MM.1S (cell line): Measurements from ENCODE around the gene PLEKHG4.

Experiments used
- DNase-seq: peaks from one replicate; pipeline ENCODE4 v3.0.0-alpha.2; 2015
- H2AFZ ChIP-seq: fragments of 300-600 bp; sonication (generic); 2 replicates; pipeline ENCODE4 v1.6.0; 2016; ENCODE audit warnings: antibody characterized with exemption, low read length
- H3F3A ChIP-seq: fragments of 300-600 bp; sonication (generic); 2 replicates; pipeline ENCODE4 v1.6.1; 2016; ENCODE audit warnings: mild to moderate bottlenecking, antibody characterized with exemption, low read length, moderate library complexity, mixed read lengths; ENCODE audit not compliant: insufficient read depth
- H3K27ac ChIP-seq: fragments of 300-600 bp; sonication (generic); 2 replicates; pipeline ENCODE4 v1.5.1; 2016; ENCODE audit warnings: mild to moderate bottlenecking, low read length
- H3K27me3 ChIP-seq: fragments of 300-600 bp; sonication (generic); replicated peaks from 2 replicates; pipeline ENCODE4 v1.6.0; 2016; ENCODE audit warnings: low read length; ENCODE audit not compliant: insufficient read depth
- H3K36me3 ChIP-seq: fragments of 300-600 bp; sonication (generic); replicated peaks from 2 replicates; pipeline ENCODE4 v1.6.1; 2016; ENCODE audit warnings: mild to moderate bottlenecking, low read length, mixed read lengths; ENCODE audit not compliant: insufficient read depth
- H3K4me1 ChIP-seq: fragments of 300-600 bp; sonication (generic); 2 replicates; pipeline ENCODE4 v1.6.1; 2016; ENCODE audit warnings: low read length, mixed read lengths
- H3K4me2 ChIP-seq: fragments of 300-600 bp; sonication (generic); 2 replicates; pipeline ENCODE4 v1.6.0; 2016; ENCODE audit warnings: low read depth, low read length
- H3K4me3 ChIP-seq: fragments of 300-600 bp; sonication (generic); 2 replicates; pipeline ENCODE4 v1.5.1; 2016; ENCODE audit warnings: low read length, mixed read lengths
- H3K79me2 ChIP-seq: fragments of 300-600 bp; sonication (generic); 2 replicates; pipeline ENCODE4 v1.6.1; 2016; ENCODE audit warnings: mixed run types, low read length, mixed read lengths
- H3K9ac ChIP-seq: fragments of 300-600 bp; sonication (generic); 2 replicates; pipeline ENCODE4 v1.6.1; 2016; ENCODE audit warnings: low read length, mixed read lengths
- H3K9me2 ChIP-seq: fragments of 300-600 bp; sonication (generic); replicated peaks from 2 replicates; pipeline ENCODE4 v1.6.1; 2016; ENCODE audit warnings: mild to moderate bottlenecking, low read length, mixed read lengths; ENCODE audit not compliant: insufficient read depth
- H3K9me3 ChIP-seq: fragments of 300-600 bp; sonication (generic); replicated peaks from 2 replicates; pipeline ENCODE4 v1.6.1; 2016; ENCODE audit warnings: mild to moderate bottlenecking, low read length, mixed read lengths; ENCODE audit not compliant: insufficient read depth
- H4K20me1 ChIP-seq: fragments of 300-600 bp; sonication (generic); 2 replicates; pipeline ENCODE4 v1.6.1; 2016; ENCODE audit warnings: mild to moderate bottlenecking, low read length, moderate library complexity, mixed read lengths; ENCODE audit not compliant: insufficient read depth
- EZH2 ChIP-seq: fragments of 300-600 bp; sonication (generic); optimal IDR thresholded peaks from 2 replicates; pipeline ENCODE3; 2017; ENCODE audit warnings: low read depth, mild to moderate bottlenecking, antibody characterized with exemption, low read length, mixed read lengths
- EZH2phosphoT487 ChIP-seq: fragments of 300-600 bp; sonication (generic); IDR thresholded peaks from 2 replicates; pipeline ENCODE4 v1.6.1; 2018; ENCODE audit warnings: antibody characterized with exemption, low read length
- TF ChIP-seq, protein P1 (sequence below): fragments of 300-600 bp; sonication (generic); IDR thresholded peaks from 2 replicates; pipeline ENCODE4 v1.5.1; 2016; ENCODE audit warnings: antibody characterized with exemption, low read length, mixed read lengths

PLEKHG4 gene

DNA sequence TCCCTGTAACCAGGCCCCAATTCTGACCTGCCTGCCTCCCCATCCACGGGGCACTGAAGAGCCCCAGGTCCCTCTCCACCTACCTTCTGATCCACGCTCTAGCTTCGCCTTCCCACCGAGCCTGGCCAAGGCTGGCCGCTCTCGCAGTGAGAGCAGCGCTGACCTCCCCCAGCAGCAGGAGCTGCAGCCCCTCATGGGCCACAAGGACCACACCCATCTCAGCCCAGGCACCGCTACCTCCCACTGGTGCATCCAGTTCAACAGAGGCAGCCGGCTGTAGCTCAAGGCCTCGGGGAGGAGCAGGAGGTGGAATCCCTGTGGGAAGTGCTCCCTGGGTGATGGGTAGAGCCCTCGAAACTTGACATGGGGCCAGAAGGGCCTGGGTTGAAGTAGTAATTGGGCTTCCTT lies 8.4 kb upstream of the PLEKHG4 start:
- no peaks in the 10 kb centered on the region for H3F3A ChIP-seq
- no peaks in the 10 kb centered on the region for H3K36me3 ChIP-seq
- no peak overlapping the region for H2AFZ ChIP-seq
- H3K9me2 ChIP-seq, result no peaks in the 10 kb centered on the region
- DNase-seq, result no peak
- TF ChIP-seq EZH2, result no peak
- H3K9me3 ChIP-seq, result no peaks in the 10 kb centered on the region
- no peaks in the 10 kb centered on the region for H3K27me3 ChIP-seq
- no peaks in the 10 kb centered on the region for H3K79me2 ChIP-seq
- no peak overlapping the region for H3K9ac ChIP-seq
- H4K20me1 ChIP-seq, result no peaks in the 10 kb centered on the region
- no peak overlapping the region for H3K27ac ChIP-seq
- no peak overlapping the region for H3K4me2 ChIP-seq
- no peak overlapping the region for H3K4me3 ChIP-seq
- H3K4me1 ChIP-seq, result no peaks in the 10 kb centered on the region

DNA sequence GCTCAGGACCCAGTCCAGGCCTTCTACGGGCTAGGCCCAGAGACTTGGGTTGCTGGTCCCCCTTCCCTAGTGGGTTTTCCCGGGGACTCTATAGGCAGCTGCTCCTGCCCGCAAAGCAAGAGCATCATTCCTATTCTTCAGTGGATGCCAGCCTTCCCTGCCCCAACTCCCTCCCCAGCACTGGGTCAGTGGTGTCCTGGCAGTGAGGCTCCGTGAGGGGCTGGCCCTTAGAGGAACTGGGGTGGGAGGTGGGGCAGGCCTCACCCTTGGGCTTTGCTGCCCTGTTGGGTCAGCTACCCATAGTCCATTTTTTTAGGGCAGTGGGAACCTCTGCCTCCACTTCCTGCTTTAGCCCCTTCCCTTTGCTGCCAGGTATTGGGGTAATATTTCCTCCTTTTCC lies 7.9 kb upstream of the PLEKHG4 start:
- Histone ChIP-seq H3K27me3 (no peaks in the 10 kb centered on the region), H3K9me2 (no peaks in the 10 kb centered on the region), H2AFZ (no peak overlapping the region), H3K9ac (no peak overlapping the region), H3K9me3 (no peaks in the 10 kb centered on the region), H3K4me1 (no peaks in the 10 kb centered on the region), H4K20me1 (no peaks in the 10 kb centered on the region), H3F3A (no peaks in the 10 kb centered on the region), H3K4me2 (no peak overlapping the region), H3K27ac (no peak overlapping the region), H3K4me3 (no peak overlapping the region), H3K36me3 (no peaks in the 10 kb centered on the region), H3K79me2 (no peaks in the 10 kb centered on the region)
- TF ChIP-seq, protein P1, sequence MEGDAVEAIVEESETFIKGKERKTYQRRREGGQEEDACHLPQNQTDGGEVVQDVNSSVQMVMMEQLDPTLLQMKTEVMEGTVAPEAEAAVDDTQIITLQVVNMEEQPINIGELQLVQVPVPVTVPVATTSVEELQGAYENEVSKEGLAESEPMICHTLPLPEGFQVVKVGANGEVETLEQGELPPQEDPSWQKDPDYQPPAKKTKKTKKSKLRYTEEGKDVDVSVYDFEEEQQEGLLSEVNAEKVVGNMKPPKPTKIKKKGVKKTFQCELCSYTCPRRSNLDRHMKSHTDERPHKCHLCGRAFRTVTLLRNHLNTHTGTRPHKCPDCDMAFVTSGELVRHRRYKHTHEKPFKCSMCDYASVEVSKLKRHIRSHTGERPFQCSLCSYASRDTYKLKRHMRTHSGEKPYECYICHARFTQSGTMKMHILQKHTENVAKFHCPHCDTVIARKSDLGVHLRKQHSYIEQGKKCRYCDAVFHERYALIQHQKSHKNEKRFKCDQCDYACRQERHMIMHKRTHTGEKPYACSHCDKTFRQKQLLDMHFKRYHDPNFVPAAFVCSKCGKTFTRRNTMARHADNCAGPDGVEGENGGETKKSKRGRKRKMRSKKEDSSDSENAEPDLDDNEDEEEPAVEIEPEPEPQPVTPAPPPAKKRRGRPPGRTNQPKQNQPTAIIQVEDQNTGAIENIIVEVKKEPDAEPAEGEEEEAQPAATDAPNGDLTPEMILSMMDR, result no peak
- TF ChIP-seq EZH2, result no peak
- no peak for TF ChIP-seq EZH2phosphoT487
- no peak for DNase-seq

DNA sequence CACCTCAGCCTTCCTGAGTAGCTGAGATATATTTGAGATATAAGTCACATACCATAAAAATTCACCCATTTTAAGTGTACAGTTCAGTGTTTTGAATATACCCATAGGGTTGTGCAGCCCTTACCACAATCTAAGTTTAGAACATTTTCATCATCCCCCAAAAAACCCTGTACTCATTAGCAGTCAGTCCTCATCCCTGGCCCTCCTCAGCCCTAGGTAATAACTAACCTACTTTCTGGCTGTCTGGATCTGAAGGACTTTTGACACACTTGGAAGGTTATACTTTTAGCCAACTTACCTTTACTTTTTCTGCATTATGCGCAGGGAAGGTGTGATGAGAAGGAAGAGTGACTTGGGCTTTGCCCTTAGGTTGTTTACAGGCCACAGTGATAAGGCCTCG lies 4.0 kb upstream of the PLEKHG4 start:
- no peak for TF ChIP-seq EZH2
- TF ChIP-seq EZH2phosphoT487, result no peak
- TF ChIP-seq, protein P1, result no peak
- Histone ChIP-seq H3K4me2 (no peak overlapping the region), H3K9ac (no peak overlapping the region)

DNA sequence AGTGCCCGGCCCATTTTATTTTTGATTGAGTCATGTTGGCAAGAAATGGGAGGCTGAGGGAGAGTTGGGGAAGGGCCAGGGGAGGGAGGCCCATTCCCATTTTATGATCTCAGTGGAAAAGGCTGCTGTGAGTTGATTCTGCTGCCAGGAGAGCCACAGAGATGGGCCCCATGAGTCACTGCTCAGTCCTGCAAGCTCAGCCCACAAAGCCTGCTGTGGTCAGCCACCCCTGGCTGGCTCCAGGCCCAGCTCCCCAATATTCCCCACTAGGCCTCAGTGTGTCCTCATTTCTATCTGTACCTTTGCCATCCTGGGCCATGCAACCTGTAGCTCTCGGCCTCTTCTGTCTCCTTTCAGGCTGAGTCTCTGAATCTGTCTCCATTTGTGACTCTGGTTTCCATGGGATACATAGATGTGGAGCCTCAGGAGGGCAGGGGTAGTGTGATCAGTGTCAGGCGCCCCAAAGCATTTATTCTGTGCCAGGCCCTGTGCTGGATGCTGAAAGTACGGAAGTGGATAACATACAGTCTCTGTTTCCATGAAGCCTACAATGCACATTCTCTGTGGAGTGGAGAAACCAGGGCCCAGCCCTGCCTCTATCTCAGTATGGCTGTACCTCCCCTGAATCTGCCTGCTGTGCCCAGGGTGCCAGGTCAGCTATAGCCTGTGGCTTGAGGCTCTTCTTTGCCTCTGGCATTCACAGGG lies 1.9 kb upstream of the PLEKHG4 start:
- DNase-seq, result no peak
- peaks cover 5% of the 10 kb centered on the region; the same call in 1 of the 2 replicates for H3K4me1 ChIP-seq
- H3K27me3 ChIP-seq, result no peaks in the 10 kb centered on the region
- peak overlapping the region; percentile 1; the same call in 1 of the 2 replicates for H3K9ac ChIP-seq
- H3F3A ChIP-seq, result no peaks in the 10 kb centered on the region
- H3K4me2 ChIP-seq, result peak overlapping the region; percentile 97; the same call in 1 of the 2 replicates
- no peak overlapping the region for H3K27ac ChIP-seq
- no peaks in the 10 kb centered on the region for H3K9me2 ChIP-seq
- no peak overlapping the region for H3K4me3 ChIP-seq
- TF ChIP-seq, protein P1, result no peak
- TF ChIP-seq EZH2 (no peak), EZH2phosphoT487 (no peak)
- no peaks in the 10 kb centered on the region for H3K9me3 ChIP-seq
- H3K36me3 ChIP-seq, result no peaks in the 10 kb centered on the region
- H3K79me2 ChIP-seq, result peaks cover 14% of the 10 kb centered on the region
- no peaks in the 10 kb centered on the region for H4K20me1 ChIP-seq
- H2AFZ ChIP-seq, result no peak overlapping the region

More for the DNA sequence above, 4.0 kb upstream of the PLEKHG4 start:
- Histone ChIP-seq H2AFZ (no peak overlapping the region), H3K27me3 (no peaks in the 10 kb centered on the region), H3K4me3 (no peak overlapping the region), H3K9me2 (no peaks in the 10 kb centered on the region), H3K79me2 (peaks cover 14% of the 10 kb centered on the region), H3F3A (no peaks in the 10 kb centered on the region), H3K27ac (no peak overlapping the region), H3K9me3 (no peaks in the 10 kb centered on the region), H4K20me1 (no peaks in the 10 kb centered on the region), H3K4me1 (peaks cover 5% of the 10 kb centered on the region; the same call in 1 of the 2 replicates), H3K36me3 (no peaks in the 10 kb centered on the region)
- no peak for DNase-seq
